DND-41 (cell line): ENCODE results near the gene SLC16A11.

ENCODE experiments used
- CTCF ChIP-seq: IDR thresholded peaks from 2 replicates; pipeline ENCODE4 v1.5.1; 2012; ENCODE audit warnings: borderline replicate concordance, low read length, moderate library complexity, mild to moderate bottlenecking; ENCODE audit not compliant: poor library complexity, severe bottlenecking; ENCODE audit errors: extremely low read depth
- EZH2 ChIP-seq: IDR thresholded peaks from 3 replicates; pipeline ENCODE4 v1.6.1; 2012; ENCODE audit warnings: borderline replicate concordance, low read depth, mild to moderate bottlenecking, moderate library complexity, low read length, inconsistent platforms; ENCODE audit not compliant: severe bottlenecking

- TF ChIP-seq CTCF = no peak
- TF ChIP-seq EZH2 = no peak
Observed at GRCh38 chr17:7064261-7064660, 20.4 kb upstream of the SLC16A11 start.
